Endothelial cell of umbilical vein (primary cell): Measurements from ENCODE around the gene MRPS16. TPM values are rescaled to one million over a fixed set of nuclear protein-coding genes. Genes with fewer than 3 reads are reported as not detected.

Experiments used
- BruUV-seq: library from RNA; stranded (reverse); fragments of 400-500 nt; replicated peaks from 2 replicates; lab custom pipeline; 2021; lab: Mats Ljungman, UMichigan
- CTCF ChIA-PET: fragments of 300-600, 350-600 bp; sonication (Branson Sonifier 250); formaldehyde crosslinking; loops from one replicate; lab custom pipeline; 2021; ENCODE audit warnings: antibody characterized with exemption, inconsistent platforms; lab: Charles Lee
- POLR2A ChIA-PET: fragments of 300-600, 350-600 bp; sonication (Branson Sonifier 250); formaldehyde crosslinking; loops from one replicate; lab custom pipeline; 2021; ENCODE audit warnings: antibody characterized with exemption, inconsistent platforms; lab: Charles Lee
- DNase-seq: peaks from one replicate; pipeline ENCODE4 v3.0.0-alpha.2; 2011; ENCODE audit warnings: low read depth, low spot score
- FAIRE-seq: peaks from 2 replicates; lab custom pipeline; 2011; peaks lifted over from hg19 to GRCh38; lab: Jason Lieb, UNC
- H2AFZ ChIP-seq: 2 replicates; pipeline ENCODE4 v1.6.0; 2012; ENCODE audit warnings: low read depth, low read length, control low read depth, inconsistent platforms
- H3K27ac ChIP-seq: 2 replicates; pipeline ENCODE4 v1.5.1; 2011; ENCODE audit warnings: low read depth, mild to moderate bottlenecking, control low read depth, low read length, moderate library complexity; ENCODE audit not compliant: insufficient read depth
- H3K27me3 ChIP-seq, 2 experiments: 2 replicates each; pipeline versions ENCODE4 v1.6.0 to v1.6.1; 2011; ENCODE audit warnings: low read length in 2 of 2, mixed read lengths in 1 of 2; ENCODE audit not compliant: control insufficient read depth in 2 of 2, insufficient read depth in 2 of 2
- H3K36me3 ChIP-seq, 2 experiments: 2 replicates in 1 of 2; 3 replicates in 1 of 2; pipeline ENCODE4 v1.5.1; 2011; ENCODE audit warnings: low read length in 2 of 2, mild to moderate bottlenecking in 1 of 2, moderate library complexity in 1 of 2; ENCODE audit not compliant: control insufficient read depth in 2 of 2, insufficient read depth in 2 of 2; ENCODE audit errors: extremely low read depth in 1 of 2
- H3K4me1 ChIP-seq: 3 replicates; pipeline ENCODE4 v1.5.1; 2011; ENCODE audit warnings: mild to moderate bottlenecking, low read length; ENCODE audit not compliant: control insufficient read depth, insufficient read depth; ENCODE audit errors: extremely low read depth
- H3K4me2 ChIP-seq: 2 replicates; pipeline ENCODE4 v1.6.1; 2011; ENCODE audit warnings: low read length, control low read depth, mixed read lengths; ENCODE audit not compliant: insufficient read depth
- H3K4me3 ChIP-seq, 3 experiments: fragments of 200-600 bp in 1 of 3; sonication (generic), shearing (Covaris generic) in 1 of 3; replicated peaks in 1 of 3; 2 replicates each; pipeline ENCODE4 v1.5.1; 2011 to 2016; ENCODE audit warnings: control low read depth in 3 of 3, low read length in 3 of 3, mild to moderate bottlenecking in 2 of 3, inconsistent platforms in 1 of 3, low read depth in 1 of 3, moderate library complexity in 1 of 3; ENCODE audit not compliant: insufficient read depth in 1 of 3
- H3K79me2 ChIP-seq: 2 replicates; pipeline ENCODE4 v1.6.0; 2012; ENCODE audit warnings: low read length, inconsistent platforms; ENCODE audit not compliant: control insufficient read depth, insufficient read depth
- H3K9ac ChIP-seq: replicated peaks from 2 replicates; pipeline ENCODE3; 2011; ENCODE audit warnings: low read length, control low read depth; ENCODE audit not compliant: insufficient read depth; ENCODE audit errors: extremely low read depth
- H3K9me1 ChIP-seq: replicated peaks from 3 replicates; pipeline ENCODE4 v1.6.0; 2011; ENCODE audit warnings: mild to moderate bottlenecking, low read length; ENCODE audit not compliant: control insufficient read depth, insufficient read depth; ENCODE audit errors: extremely low read depth
- H3K9me3 ChIP-seq: replicated peaks from 2 replicates; pipeline ENCODE4 v1.5.1; 2012; ENCODE audit warnings: low read length, inconsistent platforms; ENCODE audit not compliant: control insufficient read depth, insufficient read depth
- H4K20me1 ChIP-seq: replicated peaks from 2 replicates; pipeline ENCODE3; 2011; ENCODE audit warnings: mild to moderate bottlenecking, low read length; ENCODE audit not compliant: control insufficient read depth, insufficient read depth; ENCODE audit errors: extremely low read depth
- CTCF ChIP-seq, 2 donors: IDR thresholded peaks; 1 replicate in 1 of 2; 2 replicates in 1 of 2; pipeline ENCODE4 v1.5.1; 2011; ENCODE audit warnings: low read length in 2 of 2, mild to moderate bottlenecking in 2 of 2, moderate library complexity in 2 of 2, control low read depth in 1 of 2, inconsistent platforms in 1 of 2, low read depth in 1 of 2; ENCODE audit not compliant: insufficient read depth in 1 of 2; ENCODE audit errors: extremely low read depth in 1 of 2
- EZH2 ChIP-seq: IDR thresholded peaks from 2 replicates; pipeline ENCODE4 v1.6.1; 2012; ENCODE audit warnings: borderline replicate concordance, low read depth, mild to moderate bottlenecking, moderate library complexity, low read length, inconsistent platforms; ENCODE audit not compliant: severe bottlenecking
- FOS ChIP-seq: IDR thresholded peaks from 2 replicates; pipeline ENCODE4 v1.6.1; 2011; ENCODE audit warnings: mild to moderate bottlenecking, low read length, moderate library complexity, borderline replicate concordance; ENCODE audit not compliant: insufficient read depth
- GATA2 ChIP-seq: IDR thresholded peaks from 2 replicates; pipeline ENCODE4 v1.7.0; 2011; ENCODE audit warnings: low read depth, mild to moderate bottlenecking, moderate library complexity, mixed read lengths, low read length; ENCODE audit not compliant: insufficient read length, insufficient read depth
- JUN ChIP-seq: IDR thresholded peaks from 2 replicates; pipeline ENCODE4 v1.6.1; 2011; ENCODE audit warnings: borderline replicate concordance, low read depth; ENCODE audit not compliant: insufficient read length, insufficient read depth
- MAX ChIP-seq: IDR thresholded peaks from 2 replicates; pipeline ENCODE4 v1.6.1; 2011; ENCODE audit not compliant: insufficient read depth, insufficient read length
- POLR2A ChIP-seq: IDR thresholded peaks from 2 replicates; pipeline ENCODE4 v1.6.1; 2012; ENCODE audit warnings: low read depth, mild to moderate bottlenecking, control low read depth, low read length
- POLR2AphosphoS5 ChIP-seq: IDR thresholded peaks from 2 replicates; pipeline ENCODE4 v1.6.1; 2012; ENCODE audit warnings: low read depth, mild to moderate bottlenecking, control low read depth, low read length, moderate library complexity; ENCODE audit not compliant: insufficient read depth
- dilution Hi-C: fragments of 300-500 bp; cut with MboI; formaldehyde crosslinking; loops from one replicate; pipeline ENCODE4 v1.15.0; 2019; ENCODE audit warnings: low sequenced_read_pairs; ENCODE audit not compliant: extremely low pct_ligation_motif_present
- intact Hi-C: fragments of 100-400 bp; cut with micrococcal nuclease; formaldehyde crosslinking; loops from one replicate; pipeline ENCODE4 v1.10.0; 2022
- polyA plus RNA-seq, 4 experiments: library from polyadenylated mRNA; depleted of rRNA in 3 of 4; stranded (reverse) in 3 of 4; unstranded in 1 of 4; fragments of >200 nt; gene quantifications; 2 replicates each; pipeline versions ENCODE4 v1.2.1 to v1.2.3, GENCODE V29; 2011 to 2012; ENCODE audit warnings: missing spikeins in 1 of 4
- total RNA-seq: library from RNA; stranded (reverse); gene quantifications from 2 replicates; pipeline ENCODE4 v1.2.3, GENCODE V29; 2021

MRPS16 gene
- total and polyA plus RNA-seq, 2 donors (not counting 3 experiments of a cell fraction or from before 2014, with no cell fraction given), result 86.0 to 161 TPM

DNA sequence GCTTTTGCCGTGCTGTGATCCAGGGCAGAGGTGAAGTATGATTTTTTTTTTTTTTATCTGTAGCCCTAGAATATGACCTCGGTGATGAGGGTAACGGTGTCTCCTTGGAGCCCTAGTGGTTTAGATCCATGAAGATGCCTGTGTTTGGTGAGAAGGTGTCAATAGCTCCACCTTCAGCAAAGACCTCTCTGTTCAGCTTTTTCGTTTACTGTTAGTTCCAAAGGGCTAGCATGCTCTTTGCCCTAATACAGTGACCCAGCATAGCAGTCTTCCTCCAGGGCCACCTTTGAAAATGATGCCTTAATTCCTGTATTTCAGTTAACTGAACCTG is 746 bp upstream of the MRPS16 start:
- peaks cover 24% of the 10 kb centered on the region for H3K79me2 ChIP-seq
- H4K20me1 ChIP-seq, result no peaks in the 10 kb centered on the region
- no peaks in the 10 kb centered on the region for H3K9me1 ChIP-seq
- no TSS peak for BruUV-seq
- no peaks in the 10 kb centered on the region for H3K27me3 ChIP-seq
- CTCF ChIA-PET, result interaction anchor here (1.9 kb wide), 1 partner anchor 10 kb away, joined by 13 read pairs; no protein-coding TSS in a partner anchor
- TF ChIP-seq POLR2A (no peak), EZH2 (no peak), MAX (no peak), POLR2AphosphoS5 (no peak), FOS (no peak), JUN (no peak), GATA2 (no peak), CTCF (IDR thresholded peaks at IDR 0.05; ENCODE audit: extremely low read depth in 1 of 2, insufficient read depth in 1 of 2, low read depth in 1 of 2, low read length in 2 of 2) (no peak)
- DNase-seq (no peak), FAIRE-seq (no peak)
- POLR2A ChIA-PET, result interaction anchor here (1.4 kb wide), 1 partner anchor 85 kb away, joined by 3 read pairs; the partner anchor contains the start of gene FAM149B1
- peaks cover 2 to 6% of the 10 kb centered on the region in 2 experiments for H3K36me3 ChIP-seq
- intact Hi-C loops, result loop anchor here (5.0 kb wide), 1 partner anchor 104 kb away; the partner anchor contains the start of gene CFAP70
- no peaks in the 10 kb centered on the region for H3K9me3 ChIP-seq
- H3K9ac ChIP-seq, result peak overlapping the region; percentile 96
- H3K27ac ChIP-seq, result peak overlapping the region; percentile 81
- H2AFZ ChIP-seq, result peak overlapping the region; percentile 40
- dilution Hi-C loops, result no loop called here
- H3K4me3 ChIP-seq, result peak overlapping the region; percentile 60 to 91 (median 83)
- peak overlapping the region; percentile 41 for H3K4me2 ChIP-seq
- H3K4me1 ChIP-seq, result peaks cover 20% of the 10 kb centered on the region
